ENCODE measurements around the gene INPPL1.

INPPL1 gene

DNA sequence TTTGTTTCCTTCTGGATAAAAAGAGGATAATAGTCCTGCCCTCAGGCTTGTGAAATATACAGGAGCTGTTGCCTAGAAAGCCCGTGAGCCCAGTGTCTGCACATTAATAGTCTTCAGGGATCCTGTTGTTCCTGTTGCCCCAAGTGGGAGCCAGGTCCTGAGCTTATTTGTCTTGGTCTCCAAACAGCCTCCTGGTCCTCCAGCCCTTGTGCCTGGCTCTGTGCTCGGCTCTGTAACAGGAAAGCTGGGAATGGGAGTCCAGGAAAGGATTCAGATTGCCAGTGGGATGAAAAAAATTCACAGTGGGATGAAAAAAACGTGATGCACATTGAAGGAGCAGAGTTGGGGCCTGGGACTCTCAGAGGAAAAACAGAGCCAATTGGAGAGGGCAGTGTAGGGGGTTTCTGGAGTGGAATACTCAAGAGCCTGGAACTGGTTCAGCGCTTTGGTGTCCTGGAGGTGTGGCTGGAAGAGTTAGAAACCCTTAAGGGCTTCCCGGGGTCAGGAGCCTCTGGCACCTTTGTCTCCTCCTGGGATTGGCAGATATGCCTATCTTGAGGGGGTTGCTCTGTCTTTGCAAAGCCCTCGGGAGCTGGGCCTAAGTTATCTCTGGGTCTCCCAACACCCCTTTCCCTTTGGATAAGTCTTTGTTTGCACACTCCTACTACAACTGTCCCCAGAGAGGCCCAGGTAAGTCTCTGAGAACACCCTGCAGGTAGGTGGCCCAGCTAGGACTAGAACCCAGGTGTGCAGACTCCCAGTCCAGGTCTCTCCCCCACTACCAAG, 2.3 kb upstream of the INPPL1 start:
- Histone ChIP-seq H3K36me3 (replicated peaks in 1 of 2; ENCODE audit: control insufficient read depth in 2 of 2, insufficient read depth in 2 of 2, low read length in 2 of 2) (peaks cover 2 to 11% of the 10 kb centered on the region in 2 donors), H3K4me1 (ENCODE audit: control insufficient read depth in 2 of 2, insufficient read depth in 1 of 2, low read depth in 1 of 2, low read length in 2 of 2) (peaks cover 5 to 16% of the 10 kb centered on the region in 2 donors), H3K4me2 (ENCODE audit: insufficient read depth, low read length, poor library complexity, severe bottlenecking) (peak overlapping the region; percentile 70), H3K27me3 (ENCODE audit: control insufficient read depth in 3 of 3, insufficient read depth in 3 of 3, low read depth in 1 of 3, low read length in 3 of 3) (peaks cover 0 to 14% (median 0%) of the 10 kb centered on the region in 3 experiments), H3K9me3 (replicated peaks in 1 of 2; ENCODE audit: control insufficient read depth in 2 of 2, insufficient read depth in 1 of 2, low read depth in 1 of 2, low read length in 2 of 2) (no peaks in the 10 kb centered on the region), H3K27ac (replicated peaks; ENCODE audit: low read length) (peak overlapping the region; percentile 49), H2BK15ac (ENCODE audit: low read length) (peak overlapping the region; percentile 18), H3K18ac (ENCODE audit: low read length) (no peak overlapping the region), H3K23ac (ENCODE audit: low read depth, low read length, poor library complexity) (no peak overlapping the region), H3K14ac (ENCODE audit: low read length) (no peak overlapping the region), H3K4ac (ENCODE audit: low read length) (no peak overlapping the region), H2BK12ac (ENCODE audit: low read length) (no peak overlapping the region), H2BK120ac (ENCODE audit: low read depth, low read length) (no peak overlapping the region), H2BK5ac (ENCODE audit: low read length) (no peak overlapping the region), H4K8ac (ENCODE audit: low read depth, low read length) (no peak overlapping the region), H3K79me1 (ENCODE audit: low read depth, low read length) (peaks cover 10% of the 10 kb centered on the region), H4K91ac (ENCODE audit: low read depth, low read length, poor library complexity) (no peak overlapping the region), H2AK5ac (ENCODE audit: low read depth, low read length) (no peak overlapping the region), H2AFZ (ENCODE audit: low read length) (peak overlapping the region; percentile 91), H3K9ac (ENCODE audit: low read depth, low read length, poor library complexity) (no peak overlapping the region), H3K4me3 (ENCODE audit: low read length in 2 of 2) (peak overlapping the region; percentile 56 to 58)
- no CpG with 5 or more reads among the region's 6 CpGs for WGBS, 2 donors (ENCODE audit: extremely low coverage in 2 of 2, insufficient read length in 2 of 2, insufficient replicate concordance in 1 of 2)
- no peak for DNase-seq (ENCODE audit: low spot score)

DNA sequence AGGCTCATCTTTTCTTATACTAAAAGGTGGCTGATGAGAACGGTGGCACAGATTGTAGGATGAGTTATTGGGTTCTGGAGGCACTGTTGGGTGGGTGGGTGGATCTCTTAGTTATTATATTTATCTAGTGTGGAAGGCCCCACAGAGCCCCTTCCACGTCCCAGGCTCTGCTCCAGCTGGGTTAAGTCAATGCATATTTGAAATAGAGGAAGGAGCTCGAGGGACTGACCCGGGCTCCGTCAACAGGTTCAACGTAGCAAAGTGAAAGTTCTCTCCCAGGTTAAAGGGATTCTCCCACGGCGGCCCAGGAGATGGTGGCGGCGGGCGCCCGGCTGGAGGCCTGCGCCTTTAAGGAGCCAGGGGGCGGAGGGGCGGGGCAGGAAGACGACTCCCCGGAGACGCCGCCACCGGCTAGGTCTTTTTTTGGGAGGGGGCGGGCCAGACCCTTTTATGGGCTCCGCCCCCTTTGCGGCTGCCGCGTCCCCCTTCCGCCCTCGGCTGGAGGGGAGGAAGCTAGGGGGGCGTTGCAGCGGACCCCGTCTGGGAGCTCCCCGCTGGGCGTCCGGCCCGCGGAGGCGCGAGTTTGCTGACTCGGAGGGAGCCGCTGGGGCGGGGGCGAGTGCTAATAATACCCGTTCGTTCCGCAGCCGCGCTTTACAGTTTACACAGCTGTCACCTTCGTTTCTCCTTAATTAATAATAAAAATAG, 1.5 kb upstream of the INPPL1 start:
- Histone ChIP-seq H3K79me1 (ENCODE audit: low read depth, low read length) (peaks cover 12% of the 10 kb centered on the region), H3K27me3 (ENCODE audit: control insufficient read depth in 3 of 3, insufficient read depth in 3 of 3, low read depth in 1 of 3, low read length in 3 of 3) (peaks cover 0 to 8% (median 0%) of the 10 kb centered on the region in 3 experiments), H2BK5ac (ENCODE audit: low read length) (peak overlapping the region; percentile 33), H3K23ac (ENCODE audit: low read depth, low read length, poor library complexity) (no peak overlapping the region), H2BK120ac (ENCODE audit: low read depth, low read length) (no peak overlapping the region), H3K14ac (ENCODE audit: low read length) (no peak overlapping the region), H3K27ac (replicated peaks; ENCODE audit: low read length) (peak overlapping the region; percentile 92), H2BK12ac (ENCODE audit: low read length) (no peak overlapping the region), H2AK5ac (ENCODE audit: low read depth, low read length) (no peak overlapping the region), H3K4me2 (ENCODE audit: insufficient read depth, low read length, poor library complexity, severe bottlenecking) (peak overlapping the region; percentile 84), H3K4ac (ENCODE audit: low read length) (no peak overlapping the region), H3K4me1 (ENCODE audit: control insufficient read depth in 2 of 2, insufficient read depth in 1 of 2, low read depth in 1 of 2, low read length in 2 of 2) (peaks cover 5 to 16% of the 10 kb centered on the region in 2 donors), H3K9ac (ENCODE audit: low read depth, low read length, poor library complexity) (peak overlapping the region; percentile 90), H3K9me3 (replicated peaks in 1 of 2; ENCODE audit: control insufficient read depth in 2 of 2, insufficient read depth in 1 of 2, low read depth in 1 of 2, low read length in 2 of 2) (no peaks in the 10 kb centered on the region), H2AFZ (ENCODE audit: low read length) (peak overlapping the region; percentile 91), H2BK15ac (ENCODE audit: low read length) (peak overlapping the region; percentile 72), H3K18ac (ENCODE audit: low read length) (peak overlapping the region; percentile 94), H3K4me3 (ENCODE audit: low read length in 2 of 2) (peak overlapping the region; percentile 58 to 83), H4K8ac (ENCODE audit: low read depth, low read length) (no peak overlapping the region), H4K91ac (ENCODE audit: low read depth, low read length, poor library complexity) (no peak overlapping the region), H3K36me3 (replicated peaks in 1 of 2; ENCODE audit: control insufficient read depth in 2 of 2, insufficient read depth in 2 of 2, low read length in 2 of 2) (peaks cover 2 to 19% of the 10 kb centered on the region in 2 donors)
- DNase-seq (ENCODE audit: low spot score), result peak; percentile 92
- no CpG with 5 or more reads among the region's 47 CpGs for WGBS, 2 donors (ENCODE audit: extremely low coverage in 2 of 2, insufficient read length in 2 of 2, insufficient replicate concordance in 1 of 2)

DNA sequence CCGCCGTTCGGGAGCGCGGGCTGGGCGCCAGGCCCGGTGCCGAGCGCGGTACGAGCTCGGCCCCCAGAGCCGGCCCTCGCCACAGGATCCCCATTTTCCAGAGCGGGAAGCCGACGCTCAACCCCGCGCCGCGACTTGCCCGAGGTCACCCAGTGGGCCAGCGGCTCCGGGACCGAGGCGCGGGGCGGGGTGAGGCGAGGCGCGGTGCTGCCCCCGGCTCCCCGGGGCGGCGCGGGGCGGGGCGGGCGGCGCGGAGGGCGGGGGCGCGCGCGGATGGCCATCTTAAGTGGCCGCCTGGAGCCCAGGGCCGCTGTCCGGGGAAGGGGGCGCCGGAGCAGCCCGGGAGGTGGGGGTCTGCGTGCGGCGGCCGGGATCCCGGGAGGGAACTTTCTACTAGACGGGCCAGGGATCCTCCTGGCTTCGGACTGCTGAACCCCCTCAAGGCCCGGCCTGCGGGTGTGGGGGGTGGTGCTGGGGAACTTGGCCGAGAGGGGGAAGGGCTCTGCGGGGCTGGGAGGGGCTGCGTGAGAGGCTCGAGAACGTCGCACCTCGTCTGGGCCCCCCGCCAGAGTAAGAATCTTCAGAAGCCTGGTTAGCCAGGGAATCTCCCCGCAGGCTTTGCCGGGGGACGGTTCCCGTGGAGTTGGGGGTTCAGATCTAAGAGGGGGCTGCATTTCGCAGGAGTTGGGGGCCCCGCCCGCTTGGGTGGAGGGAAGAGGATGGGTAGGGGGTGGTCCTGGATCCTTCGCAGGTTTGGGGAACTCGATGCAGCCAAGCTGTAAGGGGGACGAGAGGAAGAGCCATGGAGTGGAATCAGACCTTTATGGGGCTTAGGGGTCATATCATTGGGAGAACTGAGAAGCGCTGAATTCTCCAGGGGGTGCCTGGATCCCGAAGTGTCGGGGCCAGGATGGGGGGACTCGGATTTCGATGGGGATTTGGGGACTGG, 678 bp upstream of the INPPL1 start:
- peak overlapping the region; percentile 91 for H2AFZ ChIP-seq (ENCODE audit: low read length)
- peaks cover 5 to 16% of the 10 kb centered on the region in 2 donors for H3K4me1 ChIP-seq (ENCODE audit: control insufficient read depth in 2 of 2, insufficient read depth in 1 of 2, low read depth in 1 of 2, low read length in 2 of 2)
- peak overlapping the region; percentile 94 for H3K23ac ChIP-seq (ENCODE audit: low read depth, low read length, poor library complexity)
- no peak for DNase-seq (ENCODE audit: low spot score)
- H2BK12ac ChIP-seq (ENCODE audit: low read length), result no peak overlapping the region
- peak overlapping the region; percentile 92 for H3K27ac ChIP-seq (replicated peaks; ENCODE audit: low read length)
- H2BK120ac ChIP-seq (ENCODE audit: low read depth, low read length), result peak overlapping the region; percentile 29
- peak overlapping the region; percentile 94 for H3K18ac ChIP-seq (ENCODE audit: low read length)
- peak overlapping the region; percentile 84 for H3K4me2 ChIP-seq (ENCODE audit: insufficient read depth, low read length, poor library complexity, severe bottlenecking)
- no peaks in the 10 kb centered on the region for H3K27me3 ChIP-seq (ENCODE audit: control insufficient read depth in 3 of 3, insufficient read depth in 3 of 3, low read depth in 1 of 3, low read length in 3 of 3)
- H3K9me3 ChIP-seq (replicated peaks in 1 of 2; ENCODE audit: control insufficient read depth in 2 of 2, insufficient read depth in 1 of 2, low read depth in 1 of 2, low read length in 2 of 2), result no peaks in the 10 kb centered on the region
- no CpG with 5 or more reads among the region's 84 CpGs for WGBS, 2 donors (ENCODE audit: extremely low coverage in 2 of 2, insufficient read length in 2 of 2, insufficient replicate concordance in 1 of 2)
- H3K14ac ChIP-seq (ENCODE audit: low read length), result peak overlapping the region; percentile 1
- no peak overlapping the region for H2AK5ac ChIP-seq (ENCODE audit: low read depth, low read length)
- H3K9ac ChIP-seq (ENCODE audit: low read depth, low read length, poor library complexity), result peak overlapping the region; percentile 91
- peak overlapping the region; percentile 58 to 92 for H3K4me3 ChIP-seq (ENCODE audit: low read length in 2 of 2)
- peaks cover 10 to 27% of the 10 kb centered on the region in 2 donors for H3K36me3 ChIP-seq (replicated peaks in 1 of 2; ENCODE audit: control insufficient read depth in 2 of 2, insufficient read depth in 2 of 2, low read length in 2 of 2)
- peaks cover 15% of the 10 kb centered on the region for H3K79me1 ChIP-seq (ENCODE audit: low read depth, low read length)
- H2BK5ac ChIP-seq (ENCODE audit: low read length), result peak overlapping the region; percentile 33
- peak overlapping the region; percentile 72 for H2BK15ac ChIP-seq (ENCODE audit: low read length)
- H3K4ac ChIP-seq (ENCODE audit: low read length), result no peak overlapping the region
- no peak overlapping the region for H4K8ac ChIP-seq (ENCODE audit: low read depth, low read length)
- H4K91ac ChIP-seq (ENCODE audit: low read depth, low read length, poor library complexity), result no peak overlapping the region

Measured in neuronal stem cell (in vitro differentiated cells).